K562 (cell line): ENCODE data around the gene MALAT1. TPM values are rescaled to one million over a fixed set of nuclear protein-coding genes. Genes with fewer than 3 reads are reported as not detected.

ENCODE experiments used
- CHCHD3 ChIP-seq: fragments of 250-450 bp; sonication (Bioruptor Pico); IDR thresholded peaks from 2 replicates; pipeline ENCODE4 v2.1.2; 2022; ENCODE audit warnings: mild to moderate bottlenecking
- FOXA1 ChIP-seq: fragments of 450-650 bp; IDR thresholded peaks from 2 replicates; pipeline ENCODE4 v1.6.1; 2016; ENCODE audit warnings: mild to moderate bottlenecking, borderline replicate concordance
- GABPA ChIP-seq: fragments of 200-800 bp; sonication (Bioruptor generic); conservative IDR thresholded peaks from 2 replicates; pipeline ENCODE4 v1.6.1; 2016; ENCODE audit warnings: low read depth, missing genetic modification characterization, missing compliant biosample characterization
- IRF9 ChIP-seq: fragments of 450-650 bp; IDR thresholded peaks from 2 replicates; pipeline ENCODE4 v1.6.1; 2016; ENCODE audit warnings: missing biosample characterization, missing genetic modification characterization
- KHSRP ChIP-seq: fragments of 450-650 bp; IDR thresholded peaks from 2 replicates; pipeline ENCODE4 v1.6.1; 2017
- MCM3 ChIP-seq: fragments of 450-650 bp; IDR thresholded peaks from 2 replicates; pipeline ENCODE4 v1.6.1; 2016
- MED1 ChIP-seq: sonication (generic); formaldehyde crosslinking; IDR thresholded peaks from 2 replicates; pipeline ENCODE4 v1.8.1; 2023; ENCODE audit warnings: missing genetic modification reagents, borderline replicate concordance
- MYC ChIP-seq, 2 experiments: fragments of 250-450 bp in 1 of 2; sonication (Bioruptor Pico) in 1 of 2; IDR thresholded peaks; 2 replicates each; pipeline versions ENCODE4 v1.5.1 to v1.6.1; 2012 to 2021; ENCODE audit warnings: low read depth in 2 of 2, borderline replicate concordance in 1 of 2, improper control_type of control experiment in 1 of 2, low read length in 1 of 2, mild to moderate bottlenecking in 1 of 2, moderate library complexity in 1 of 2
- PHB2 ChIP-seq: fragments of 450-650 bp; IDR thresholded peaks from 2 replicates; pipeline ENCODE4 v1.6.1; 2017; ENCODE audit warnings: low read depth
- PRDM10 ChIP-seq: fragments of 450-650 bp; IDR thresholded peaks from 2 replicates; pipeline ENCODE4 v1.6.1; 2018; ENCODE audit not compliant: partially characterized antibody
- RCOR1 ChIP-seq, 2 experiments: IDR thresholded peaks; 2 replicates each; pipeline ENCODE4 v1.6.1; 2012; ENCODE audit warnings: low read depth in 2 of 2, low read length in 2 of 2, borderline replicate concordance in 1 of 2, improper control_type of control experiment in 1 of 2
- ZNF280A ChIP-seq: fragments of 450-650 bp; IDR thresholded peaks from 2 replicates; pipeline ENCODE4 v1.6.1; 2018; ENCODE audit warnings: mild to moderate bottlenecking, low read depth; ENCODE audit not compliant: partially characterized antibody
- ZNF347 ChIP-seq: fragments of 450-650 bp; formaldehyde crosslinking; IDR thresholded peaks from 2 replicates; pipeline ENCODE4 v1.4.0; 2020; ENCODE audit warnings: low read depth, mild to moderate bottlenecking, moderate library complexity
- polyA plus RNA-seq, 8 experiments: library from polyadenylated mRNA; depleted of rRNA in 4 of 8; stranded (reverse) in 5 of 8; unstranded in 3 of 8; fragments of >200 nt; fragmentation: Nextera tagmentation in 2 of 8; fragmentation: Illumina TruSeq in 1 of 8; extraction: Ambion mirVana in 2 of 8; extraction: Trizol in 1 of 8; gene quantifications; 2 replicates each; pipeline versions ENCODE4 v1.2.1 to v1.2.3, GENCODE V29; 2011 to 2014; ENCODE audit warnings: inconsistent platforms in 1 of 8, missing spikeins in 1 of 8
- total RNA-seq, 7 experiments: library from RNA; depleted of rRNA in 6 of 7; stranded (reverse); fragments of >200 nt in 6 of 7; fragmentation: Illumina TruSeq in 2 of 7; extraction: Trizol in 2 of 7; gene quantifications; 2 replicates each; pipeline versions ENCODE4 v1.2.1 to v1.2.3, GENCODE V29; 2011 to 2021; ENCODE audit warnings: low replicate concordance in 1 of 7
- TF ChIP-seq, protein P1 (sequence below): sonication (generic); formaldehyde crosslinking; IDR thresholded peaks from 2 replicates; pipeline ENCODE4 v1.8.1; 2023; ENCODE audit warnings: mild to moderate bottlenecking, missing genetic modification reagents
- TF ChIP-seq, protein P2 (sequence below): fragments of 200-400 bp; formaldehyde crosslinking; IDR thresholded peaks from 2 replicates; pipeline ENCODE4 v1.6.1; 2017; ENCODE audit warnings: mild to moderate bottlenecking, low read depth, low read length, moderate library complexity

The MALAT1 gene
- total and polyA plus RNA-seq, 9 of the 15 experiments (the other 6 are each of a cell fraction or from before 2014, with no cell fraction given) = 363 to 8,715 (median 2,351) TPM

DNA sequence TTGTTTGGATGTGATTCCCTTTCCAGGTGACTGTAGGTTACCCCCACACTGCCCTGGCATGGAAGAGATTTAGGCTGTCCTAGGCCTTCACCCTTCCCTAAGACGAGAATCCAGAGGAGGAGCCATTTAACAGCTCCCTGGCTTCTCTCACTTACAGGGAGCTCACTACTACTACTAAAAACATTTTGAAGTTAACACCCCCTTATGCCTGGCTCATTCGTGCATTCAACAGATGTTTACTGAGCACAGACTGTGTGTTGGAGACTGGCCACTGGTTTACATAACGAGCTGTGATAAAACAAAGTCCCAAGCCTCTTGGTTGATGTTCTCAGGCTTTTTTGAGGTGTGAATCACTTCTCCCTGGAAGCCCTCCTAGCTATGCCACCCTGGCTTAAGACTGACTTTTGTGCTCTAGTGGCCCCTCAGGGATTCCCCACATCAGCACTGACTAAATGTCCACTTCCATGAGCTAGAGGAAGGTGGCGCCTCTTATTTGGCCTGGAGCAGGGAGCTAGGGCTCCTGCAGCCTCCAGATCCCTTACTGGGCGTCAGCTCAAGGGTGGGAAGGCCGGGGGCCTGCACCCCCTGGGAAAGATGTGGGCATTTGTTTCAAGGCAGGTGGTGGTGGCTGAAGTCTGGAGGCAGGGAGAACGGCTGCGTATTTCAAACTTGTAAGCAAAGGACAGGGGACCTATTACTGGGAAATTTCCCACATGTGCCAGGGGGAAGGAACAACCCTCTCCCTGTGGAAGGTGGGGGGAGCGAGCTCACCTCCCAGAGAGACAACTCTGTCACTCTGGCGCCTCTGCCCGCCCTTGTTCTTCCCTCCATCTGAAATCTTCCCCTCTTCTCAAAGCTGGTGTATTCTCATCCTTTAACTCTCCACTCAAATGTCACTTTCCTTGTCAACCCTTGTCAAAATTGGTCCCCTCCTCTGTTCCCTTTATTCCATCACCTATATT is 19.4 kb upstream of the MALAT1 start (continued):
- no peak for TF ChIP-seq IRF9 (tag)
- TF ChIP-seq PRDM10 = peak; percentile 63
- TF ChIP-seq MYC (IDR thresholded peaks at IDR 0.05; ENCODE audit: low read depth, low read length) = no peak
- no peak for TF ChIP-seq MYC (CRISPR knock-in tag; IDR thresholded peaks at IDR 0.05; ENCODE audit: borderline replicate concordance, low read depth)
- TF ChIP-seq RCOR1 (IDR thresholded peaks at IDR 0.05; ENCODE audit: borderline replicate concordance in 1 of 2, low read depth in 2 of 2, low read length in 2 of 2) = no peak; a peak in 1 of 4 replicates
- no peak for TF ChIP-seq FOXA1
- no peak for TF ChIP-seq MED1 (CRISPR knock-in tag)
- TF ChIP-seq ZNF280A = no peak
- no peak for TF ChIP-seq MCM3
- TF ChIP-seq, protein P1, sequence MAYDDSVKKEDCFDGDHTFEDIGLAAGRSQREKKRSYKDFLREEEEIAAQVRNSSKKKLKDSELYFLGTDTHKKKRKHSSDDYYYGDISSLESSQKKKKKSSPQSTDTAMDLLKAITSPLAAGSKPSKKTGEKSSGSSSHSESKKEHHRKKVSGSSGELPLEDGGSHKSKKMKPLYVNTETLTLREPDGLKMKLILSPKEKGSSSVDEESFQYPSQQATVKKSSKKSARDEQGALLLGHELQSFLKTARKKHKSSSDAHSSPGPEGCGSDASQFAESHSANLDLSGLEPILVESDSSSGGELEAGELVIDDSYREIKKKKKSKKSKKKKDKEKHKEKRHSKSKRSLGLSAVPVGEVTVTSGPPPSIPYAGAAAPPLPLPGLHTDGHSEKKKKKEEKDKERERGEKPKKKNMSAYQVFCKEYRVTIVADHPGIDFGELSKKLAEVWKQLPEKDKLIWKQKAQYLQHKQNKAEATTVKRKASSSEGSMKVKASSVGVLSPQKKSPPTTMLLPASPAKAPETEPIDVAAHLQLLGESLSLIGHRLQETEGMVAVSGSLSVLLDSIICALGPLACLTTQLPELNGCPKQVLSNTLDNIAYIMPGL = 0 out of 2 replicates have a peak, but pooled peaks have one; percentile 10
- TF ChIP-seq KHSRP = no peak
- TF ChIP-seq GABPA (tag) = no peak
- no peak for TF ChIP-seq PHB2
- no peak for TF ChIP-seq CHCHD3 (CRISPR knock-in tag)
- TF ChIP-seq, protein P2, sequence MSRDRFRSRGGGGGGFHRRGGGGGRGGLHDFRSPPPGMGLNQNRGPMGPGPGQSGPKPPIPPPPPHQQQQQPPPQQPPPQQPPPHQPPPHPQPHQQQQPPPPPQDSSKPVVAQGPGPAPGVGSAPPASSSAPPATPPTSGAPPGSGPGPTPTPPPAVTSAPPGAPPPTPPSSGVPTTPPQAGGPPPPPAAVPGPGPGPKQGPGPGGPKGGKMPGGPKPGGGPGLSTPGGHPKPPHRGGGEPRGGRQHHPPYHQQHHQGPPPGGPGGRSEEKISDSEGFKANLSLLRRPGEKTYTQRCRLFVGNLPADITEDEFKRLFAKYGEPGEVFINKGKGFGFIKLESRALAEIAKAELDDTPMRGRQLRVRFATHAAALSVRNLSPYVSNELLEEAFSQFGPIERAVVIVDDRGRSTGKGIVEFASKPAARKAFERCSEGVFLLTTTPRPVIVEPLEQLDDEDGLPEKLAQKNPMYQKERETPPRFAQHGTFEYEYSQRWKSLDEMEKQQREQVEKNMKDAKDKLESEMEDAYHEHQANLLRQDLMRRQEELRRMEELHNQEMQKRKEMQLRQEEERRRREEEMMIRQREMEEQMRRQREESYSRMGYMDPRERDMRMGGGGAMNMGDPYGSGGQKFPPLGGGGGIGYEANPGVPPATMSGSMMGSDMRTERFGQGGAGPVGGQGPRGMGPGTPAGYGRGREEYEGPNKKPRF = no peak
- no peak for TF ChIP-seq ZNF347 (CRISPR knock-in tag)
